DMS153 (cell line): ENCODE results near the gene CLASP1.
"Not testable (repeated sequence)": the region's sequence is repeated elsewhere in the genome, so short reads cannot be mapped to it uniquely, and the experiment has no call there.

ENCODE experiments used
- DNase-seq: peaks from one replicate; lab custom pipeline; 2025; lab: John Stamatoyannopoulos, UW

Gene CLASP1

DNA sequence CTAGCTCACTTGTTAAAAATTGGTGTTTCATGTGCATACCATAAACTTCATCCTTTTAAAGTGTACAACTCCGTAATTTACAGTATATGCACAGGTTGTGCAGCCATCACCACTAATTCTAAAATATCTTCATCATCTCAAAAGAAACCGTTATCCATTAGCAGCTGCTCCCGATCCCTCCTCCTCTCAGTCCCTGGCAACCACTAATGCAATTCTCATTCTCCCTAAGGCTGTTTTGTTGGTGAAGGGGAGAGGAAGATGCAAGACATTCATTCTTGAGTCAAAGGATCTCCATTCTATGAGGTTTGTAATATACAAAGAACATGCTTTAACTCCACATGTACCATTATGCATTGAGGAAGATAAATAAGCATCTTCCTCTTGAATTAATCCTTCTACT lies 70.0 kb downstream of the CLASP1 start:
- DNase-seq = no peak

GRCh38 chr2:121577381-121577780 lies 71.9 kb downstream of the CLASP1 start:
- DNase-seq = no peak

GRCh38 chr2:121576263-121576662 lies 73.0 kb downstream of the CLASP1 start:
- DNase-seq = no peak

DNA sequence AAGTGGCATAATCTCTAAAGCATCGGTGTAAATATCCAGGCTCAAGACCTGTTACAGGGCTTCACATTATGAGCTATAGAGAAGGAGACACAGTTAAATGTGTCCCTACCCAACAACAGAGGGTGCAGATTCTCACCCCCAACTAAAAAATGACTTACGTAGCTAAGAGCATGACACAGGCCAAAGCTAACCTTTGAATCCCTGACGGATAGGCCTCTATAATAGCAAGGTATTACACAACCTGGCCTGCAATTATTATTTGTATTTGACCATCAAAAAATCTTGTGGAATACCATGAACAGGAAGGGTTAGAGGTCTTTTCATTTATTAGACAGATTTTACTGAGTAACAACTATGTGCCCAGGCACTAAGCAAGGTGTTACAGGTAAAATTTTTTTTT lies 73.5 kb downstream of the CLASP1 start:
- no peak for DNase-seq

- DNase-seq = no peak
Measured at GRCh38 chr2:121570667-121571055, 78.6 kb downstream of the CLASP1 start.

- no peak for DNase-seq
Measured at GRCh38 chr2:121570036-121570666, 79.1 kb downstream of the CLASP1 start.

DNA sequence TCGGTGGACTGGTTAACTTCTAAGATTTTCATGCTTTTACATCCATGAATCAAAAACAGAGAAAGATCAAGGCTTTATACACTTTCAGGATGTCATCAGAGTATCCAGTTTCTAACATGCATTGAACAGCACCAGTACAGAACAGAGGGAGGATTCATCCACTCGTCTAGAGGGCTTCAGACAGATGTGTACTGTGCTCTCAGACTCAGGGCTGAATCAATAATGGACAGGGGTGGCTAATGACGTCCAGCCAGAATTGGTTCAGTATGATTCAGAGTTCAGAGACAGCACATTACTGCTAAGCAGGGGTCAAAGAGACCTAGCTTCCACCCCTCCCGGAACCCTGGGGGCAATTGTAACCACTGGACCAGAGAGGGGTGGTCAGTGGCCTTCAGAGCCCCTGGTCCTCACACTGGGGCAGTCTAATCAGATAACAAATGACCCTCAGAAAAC lies 81.3 kb downstream of the CLASP1 start:
- no peak for DNase-seq

GRCh38 chr2:121567452-121567851 lies 81.8 kb downstream of the CLASP1 start:
- no peak for DNase-seq

DNA sequence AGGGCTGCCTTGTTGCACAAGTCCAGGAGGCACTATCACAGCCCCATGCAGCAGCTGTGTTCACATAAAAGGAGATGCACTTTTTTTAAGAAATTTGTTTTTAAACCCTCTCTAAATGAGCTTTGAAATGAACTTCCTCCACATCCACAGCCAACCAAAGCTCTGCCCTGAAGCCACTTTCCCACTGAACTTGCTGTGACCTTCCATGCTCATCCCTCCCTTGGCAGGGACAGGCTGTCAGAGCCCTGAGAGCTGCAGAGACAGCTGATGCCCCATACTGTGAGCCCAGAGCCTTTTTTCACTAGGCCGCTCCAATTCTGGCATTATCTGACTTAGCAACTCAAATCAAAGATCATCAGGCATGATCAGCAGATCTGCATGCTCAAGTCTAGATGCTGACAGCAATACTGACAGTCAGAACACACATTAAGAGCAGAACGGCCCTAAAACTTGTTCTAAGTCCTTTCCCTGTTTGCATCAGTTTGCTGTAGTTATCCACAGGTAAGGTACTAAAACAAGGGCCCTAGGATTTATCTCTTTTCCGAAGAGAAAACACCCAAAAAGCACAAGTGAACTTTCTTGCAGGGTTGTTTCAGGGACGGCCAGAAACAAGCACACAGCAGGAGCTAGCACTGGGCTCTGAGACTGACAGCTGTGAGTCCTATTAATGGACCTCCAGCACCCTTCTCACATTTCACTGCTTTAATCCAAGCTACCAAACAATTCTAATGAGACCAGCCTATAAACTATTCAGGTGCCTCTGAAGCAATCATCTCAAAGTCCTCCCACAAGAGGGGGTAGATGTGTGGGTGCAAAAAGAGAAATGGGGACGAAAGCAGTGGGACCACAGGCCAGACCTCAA lies 83.6 kb downstream of the CLASP1 start:
- no peak for DNase-seq

GRCh38 chr2:121564905-121565304 lies 84.4 kb downstream of the CLASP1 start:
- DNase-seq = no peak

- DNase-seq = not testable (repeated sequence)
Measured at GRCh38 chr2:121563754-121564153, 85.5 kb downstream of the CLASP1 start.

- no peak for DNase-seq
Measured at GRCh38 chr2:121562269-121563176, 86.7 kb downstream of the CLASP1 start.

GRCh38 chr2:121561617-121562268 lies 87.5 kb downstream of the CLASP1 start:
- DNase-seq = no peak

- DNase-seq = no peak
Measured at GRCh38 chr2:121558329-121558728, 90.9 kb downstream of the CLASP1 start.

DNA sequence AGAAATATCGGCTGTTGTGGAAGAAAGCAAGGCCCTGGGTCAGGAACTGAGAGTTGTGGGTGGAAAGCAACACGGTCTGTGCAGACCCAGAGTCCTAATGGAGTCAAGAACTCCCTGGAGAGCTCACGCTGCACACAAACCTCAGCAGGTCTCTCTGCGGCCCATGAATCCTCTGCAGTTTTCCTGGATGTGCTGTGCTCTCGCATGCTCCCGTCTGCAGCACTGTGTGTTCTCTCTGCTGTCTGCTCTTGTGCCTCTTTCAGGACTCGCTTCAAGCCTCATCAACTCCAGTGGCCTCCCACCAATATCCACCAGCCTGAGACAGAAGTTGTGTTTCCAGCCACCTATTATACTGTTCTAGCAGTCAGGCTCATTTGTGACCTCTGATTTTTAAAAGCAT lies 94.3 kb downstream of the CLASP1 start:
- no peak for DNase-seq

GRCh38 chr2:121552477-121553180 lies 96.6 kb downstream of the CLASP1 start:
- DNase-seq = not testable (repeated sequence)

DNA sequence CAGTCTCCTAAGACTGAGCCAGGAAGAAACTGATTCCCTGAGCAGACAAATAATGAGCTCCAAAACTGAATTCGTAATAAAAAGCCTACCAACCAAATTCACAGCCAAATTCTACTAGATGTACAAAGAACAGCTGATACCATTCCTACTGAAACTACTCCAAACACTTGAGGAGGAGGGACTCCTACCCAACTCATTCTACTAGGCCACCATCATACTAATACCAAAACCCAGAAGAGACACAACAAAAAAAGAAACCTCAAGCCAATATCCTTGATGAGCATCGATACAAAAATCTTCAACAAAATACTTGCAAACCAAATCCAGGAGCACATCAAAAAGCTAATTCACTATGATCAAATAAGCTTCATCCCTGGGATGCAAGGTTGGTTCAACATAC lies 98.6 kb downstream of the CLASP1 start:
- DNase-seq = no peak

GRCh38 chr2:121547646-121548045 lies 101.6 kb downstream of the CLASP1 start:
- no peak for DNase-seq

DNA sequence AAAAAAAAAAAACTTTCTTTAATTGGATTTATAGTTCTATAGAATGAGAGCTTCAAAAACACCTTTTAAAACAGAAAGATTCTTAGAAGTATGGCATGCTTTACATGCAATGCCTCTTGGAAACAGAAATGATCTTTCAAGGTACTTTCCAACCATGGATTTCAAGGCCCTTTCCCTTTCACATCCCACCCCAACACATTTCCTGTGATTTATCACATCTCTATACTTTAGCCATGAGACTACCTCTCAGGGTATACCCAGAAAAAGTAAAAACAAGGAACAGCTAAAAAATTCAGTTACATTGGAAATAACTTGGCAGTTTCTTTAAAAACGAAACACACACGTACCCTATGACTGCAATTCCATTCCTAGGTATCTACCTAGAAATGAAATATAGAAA lies 103.3 kb downstream of the CLASP1 start:
- no peak for DNase-seq

DNA sequence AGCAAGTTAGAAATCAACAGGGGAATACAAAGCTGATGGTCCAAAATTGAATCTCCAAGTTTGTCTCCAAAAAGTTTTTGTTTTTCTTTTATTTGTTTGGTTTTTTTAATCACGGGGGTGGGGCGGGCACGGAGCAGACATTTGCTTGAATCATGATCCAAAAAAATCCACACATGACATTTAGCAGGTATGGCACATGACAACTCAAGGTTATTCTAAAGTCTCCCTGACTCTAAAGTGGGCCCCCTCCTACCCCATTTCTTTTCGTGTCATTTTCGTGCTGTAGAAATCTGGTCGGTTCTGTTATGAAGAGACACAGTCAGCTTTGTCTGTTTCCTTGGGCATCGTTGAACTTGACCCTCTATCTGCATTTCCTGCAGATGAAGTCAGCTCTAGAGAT lies 104.0 kb downstream of the CLASP1 start:
- no peak for DNase-seq

DNA sequence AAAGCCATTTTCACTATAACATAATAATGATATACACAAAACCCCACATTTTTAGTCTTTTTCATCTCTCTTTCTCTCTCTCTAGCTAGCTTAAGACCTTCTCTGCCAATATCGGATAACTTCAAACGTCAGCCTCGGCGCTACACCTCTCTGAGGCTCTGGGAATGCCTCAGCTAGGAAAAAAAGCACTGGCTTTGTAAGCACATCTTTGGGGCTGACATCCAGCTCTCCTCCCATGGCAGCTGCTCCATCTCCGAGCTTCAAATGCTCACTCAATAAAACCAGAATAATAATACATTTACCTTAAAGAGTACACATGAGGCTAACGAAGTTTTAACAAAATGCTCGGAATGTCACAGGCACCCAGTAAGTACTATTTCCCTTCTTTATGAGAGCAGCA lies 107.8 kb downstream of the CLASP1 start:
- DNase-seq = no peak
